Stimulated activated effector memory CD8-positive, alpha-beta T cell treated with anti-CD3 and anti-CD28 coated beads, Interleukin-12 subunit alpha, Interleukin-12 subunit beta, amount 100 ng/mL, for 72 hours (primary cell): Measurements from ENCODE around the gene PPCDC.

Experiments
- ATAC-seq: fragments of 150-1000 bp; cut with Tn5 transposase; 2 replicates; pipeline ENCODE4 v1.10.0; 2021
- DNase-seq, 2 donors: peaks; one replicate each; pipeline ENCODE4 v3.0.0; 2021 to 2022; ENCODE audit warnings: low spot score in 2 of 2
- H3K27ac Mint-ChIP-seq: one replicate; pipeline ENCODE4 v1.8.0; 2022; ENCODE audit warnings: mild to moderate bottlenecking, mixed read lengths
- H3K36me3 Mint-ChIP-seq: one replicate; pipeline ENCODE4 v1.8.0; 2022; ENCODE audit warnings: mild to moderate bottlenecking, mixed read lengths
- H3K4me1 Mint-ChIP-seq: one replicate; pipeline ENCODE4 v1.8.0; 2022; ENCODE audit warnings: mixed read lengths
- H3K4me3 Mint-ChIP-seq: one replicate; pipeline ENCODE4 v1.8.0; 2022; ENCODE audit warnings: mild to moderate bottlenecking, mixed read lengths
- H3K9me3 Mint-ChIP-seq: one replicate; pipeline ENCODE4 v1.8.0; 2022; ENCODE audit warnings: mixed read lengths

PPCDC gene

GRCh38 chr15:74997141-74997540 is 26.2 kb upstream of the PPCDC start:
- peaks cover 18% of the 10 kb centered on the region for H3K4me1 Mint-ChIP-seq
- no peak overlapping the region for H3K27ac Mint-ChIP-seq
- no peak overlapping the region for H3K4me3 Mint-ChIP-seq
- no peaks in the 10 kb centered on the region for H3K9me3 Mint-ChIP-seq
- DNase-seq (no peak), ATAC-seq (no peak)
- H3K36me3 Mint-ChIP-seq, result no peaks in the 10 kb centered on the region

GRCh38 chr15:74997543-74997942 is 25.8 kb upstream of the PPCDC start:
- peaks cover 18% of the 10 kb centered on the region for H3K4me1 Mint-ChIP-seq
- no peaks in the 10 kb centered on the region for H3K36me3 Mint-ChIP-seq
- H3K9me3 Mint-ChIP-seq, result no peaks in the 10 kb centered on the region
- no peak for DNase-seq
- H3K4me3 Mint-ChIP-seq, result no peak overlapping the region
- no peak overlapping the region for H3K27ac Mint-ChIP-seq
- ATAC-seq, result no peak

GRCh38 chr15:75001310-75001709 is 22.1 kb upstream of the PPCDC start:
- Mint-ChIP-seq H3K9me3 (no peaks in the 10 kb centered on the region), H3K4me1 (peaks cover 4% of the 10 kb centered on the region), H3K27ac (no peak overlapping the region), H3K36me3 (no peaks in the 10 kb centered on the region), H3K4me3 (no peak overlapping the region)
- DNase-seq (no peak), ATAC-seq (no peak)

GRCh38 chr15:75002398-75002797 is 21.0 kb upstream of the PPCDC start:
- Mint-ChIP-seq H3K4me3 (no peak overlapping the region), H3K4me1 (no peaks in the 10 kb centered on the region), H3K36me3 (no peaks in the 10 kb centered on the region), H3K9me3 (no peaks in the 10 kb centered on the region), H3K27ac (no peak overlapping the region)
- ATAC-seq (no peak), DNase-seq (no peak)

GRCh38 chr15:75007216-75007615 is 16.2 kb upstream of the PPCDC start:
- DNase-seq, result no peak
- no peaks in the 10 kb centered on the region for H3K9me3 Mint-ChIP-seq
- H3K4me3 Mint-ChIP-seq, result no peak overlapping the region
- H3K36me3 Mint-ChIP-seq, result no peaks in the 10 kb centered on the region
- peak overlapping the region; percentile 20 for H3K27ac Mint-ChIP-seq
- H3K4me1 Mint-ChIP-seq, result no peaks in the 10 kb centered on the region
- ATAC-seq, result no peak

- Mint-ChIP-seq H3K9me3 (no peaks in the 10 kb centered on the region), H3K27ac (no peak overlapping the region), H3K4me1 (no peaks in the 10 kb centered on the region), H3K36me3 (no peaks in the 10 kb centered on the region), H3K4me3 (no peak overlapping the region)
- ATAC-seq (no peak), DNase-seq (no peak)
Measured at GRCh38 chr15:75008221-75008625, 15.2 kb upstream of the PPCDC start.

- DNase-seq (no peak), ATAC-seq (no peak)
- H3K4me3 Mint-ChIP-seq, result no peak overlapping the region
- no peaks in the 10 kb centered on the region for H3K9me3 Mint-ChIP-seq
- no peaks in the 10 kb centered on the region for H3K36me3 Mint-ChIP-seq
- H3K27ac Mint-ChIP-seq, result no peak overlapping the region
- H3K4me1 Mint-ChIP-seq, result no peaks in the 10 kb centered on the region
Measured at GRCh38 chr15:75008629-75009326, 14.6 kb upstream of the PPCDC start.

- ATAC-seq, result no peak
- no peak for DNase-seq
- Mint-ChIP-seq H3K4me1 (no peaks in the 10 kb centered on the region), H3K36me3 (no peaks in the 10 kb centered on the region), H3K9me3 (no peaks in the 10 kb centered on the region), H3K27ac (no peak overlapping the region), H3K4me3 (no peak overlapping the region)
Measured at GRCh38 chr15:75016431-75016830, 7.0 kb upstream of the PPCDC start.

GRCh38 chr15:75019916-75020315 is 3.5 kb upstream of the PPCDC start:
- Mint-ChIP-seq H3K4me1 (peaks cover 12% of the 10 kb centered on the region), H3K4me3 (no peak overlapping the region), H3K9me3 (no peaks in the 10 kb centered on the region), H3K36me3 (peaks cover 18% of the 10 kb centered on the region), H3K27ac (peak overlapping the region; percentile 43)
- DNase-seq, result no peak
- no peak for ATAC-seq

GRCh38 chr15:75021341-75021740 is 2.0 kb upstream of the PPCDC start:
- Mint-ChIP-seq H3K9me3 (no peaks in the 10 kb centered on the region), H3K4me1 (peaks cover 18% of the 10 kb centered on the region), H3K4me3 (no peak overlapping the region), H3K27ac (no peak overlapping the region), H3K36me3 (peaks cover 18% of the 10 kb centered on the region)
- DNase-seq (no peak), ATAC-seq (no peak)

- H3K9me3 Mint-ChIP-seq, result no peaks in the 10 kb centered on the region
- ATAC-seq (no peak), DNase-seq (no peak)
- peak overlapping the region; percentile 88 for H3K4me3 Mint-ChIP-seq
- peaks cover 18% of the 10 kb centered on the region for H3K36me3 Mint-ChIP-seq
- peaks cover 23% of the 10 kb centered on the region for H3K4me1 Mint-ChIP-seq
- peak overlapping the region; percentile 98 for H3K27ac Mint-ChIP-seq
Measured at GRCh38 chr15:75022783-75023180, 608 bp upstream of the PPCDC start.

- Mint-ChIP-seq H3K27ac (peak overlapping the region; percentile 98), H3K4me3 (peak overlapping the region; percentile 88), H3K9me3 (no peaks in the 10 kb centered on the region), H3K4me1 (peaks cover 29% of the 10 kb centered on the region), H3K36me3 (peaks cover 18% of the 10 kb centered on the region)
- DNase-seq (peak in 1 of 2 donors; percentile 54), ATAC-seq (peak; percentile 1)
Measured at GRCh38 chr15:75023872-75024636, 664 bp downstream of the PPCDC start.

- no peak for DNase-seq
- no peak for ATAC-seq
- peak overlapping the region; percentile 98 for H3K27ac Mint-ChIP-seq
- peaks cover 34% of the 10 kb centered on the region for H3K4me1 Mint-ChIP-seq
- H3K4me3 Mint-ChIP-seq, result peak overlapping the region; percentile 88
- peaks cover 18% of the 10 kb centered on the region for H3K36me3 Mint-ChIP-seq
- no peaks in the 10 kb centered on the region for H3K9me3 Mint-ChIP-seq
Measured at GRCh38 chr15:75025107-75025506, 1.7 kb downstream of the PPCDC start.

- Mint-ChIP-seq H3K27ac (peak overlapping the region; percentile 98), H3K36me3 (peaks cover 24% of the 10 kb centered on the region), H3K9me3 (no peaks in the 10 kb centered on the region), H3K4me1 (peaks cover 34% of the 10 kb centered on the region), H3K4me3 (peak overlapping the region; percentile 88)
- ATAC-seq (no peak), DNase-seq (no peak)
Measured at GRCh38 chr15:75025548-75026260, 2.3 kb downstream of the PPCDC start.

GRCh38 chr15:75027551-75027950 is 4.2 kb downstream of the PPCDC start:
- Mint-ChIP-seq H3K4me1 (peaks cover 34% of the 10 kb centered on the region), H3K4me3 (no peak overlapping the region), H3K9me3 (no peaks in the 10 kb centered on the region), H3K36me3 (peaks cover 32% of the 10 kb centered on the region), H3K27ac (no peak overlapping the region)
- ATAC-seq (no peak), DNase-seq (no peak)
